GM13977 (cell line): ENCODE results near the gene NLGN4X.

Experiments used
- DNase-seq: peaks from one replicate; pipeline ENCODE4 v3.0.0; 2012; ENCODE audit warnings: low spot score
- in situ Hi-C: fragments of 300-500 bp; cut with MboI; formaldehyde crosslinking; loops from one replicate; pipeline ENCODE4 v1.12.0; 2022; ENCODE audit warnings: low sequenced_read_pairs, low pct_unique_long_range_greater_than_20kb, mixed read lengths, inconsistent platforms; ENCODE audit not compliant: unreplicated experiment
- TF ChIP-seq, protein P1 (sequence below): IDR thresholded peaks from 2 replicates; pipeline ENCODE4 v1.5.1; 2012; ENCODE audit warnings: mild to moderate bottlenecking, control low read depth; ENCODE audit not compliant: insufficient read depth; ENCODE audit errors: extremely low read depth, missing control alignments

NLGN4X gene

GRCh38 chrX:5842601-5843000 lies 386.1 kb downstream of the NLGN4X start:
- TF ChIP-seq, protein P1, sequence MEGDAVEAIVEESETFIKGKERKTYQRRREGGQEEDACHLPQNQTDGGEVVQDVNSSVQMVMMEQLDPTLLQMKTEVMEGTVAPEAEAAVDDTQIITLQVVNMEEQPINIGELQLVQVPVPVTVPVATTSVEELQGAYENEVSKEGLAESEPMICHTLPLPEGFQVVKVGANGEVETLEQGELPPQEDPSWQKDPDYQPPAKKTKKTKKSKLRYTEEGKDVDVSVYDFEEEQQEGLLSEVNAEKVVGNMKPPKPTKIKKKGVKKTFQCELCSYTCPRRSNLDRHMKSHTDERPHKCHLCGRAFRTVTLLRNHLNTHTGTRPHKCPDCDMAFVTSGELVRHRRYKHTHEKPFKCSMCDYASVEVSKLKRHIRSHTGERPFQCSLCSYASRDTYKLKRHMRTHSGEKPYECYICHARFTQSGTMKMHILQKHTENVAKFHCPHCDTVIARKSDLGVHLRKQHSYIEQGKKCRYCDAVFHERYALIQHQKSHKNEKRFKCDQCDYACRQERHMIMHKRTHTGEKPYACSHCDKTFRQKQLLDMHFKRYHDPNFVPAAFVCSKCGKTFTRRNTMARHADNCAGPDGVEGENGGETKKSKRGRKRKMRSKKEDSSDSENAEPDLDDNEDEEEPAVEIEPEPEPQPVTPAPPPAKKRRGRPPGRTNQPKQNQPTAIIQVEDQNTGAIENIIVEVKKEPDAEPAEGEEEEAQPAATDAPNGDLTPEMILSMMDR, result no peak
- in situ Hi-C loops, result no loop called here

More at GRCh38 chrX:5842601-5843000, 386.1 kb downstream of the NLGN4X start:
- no peak for DNase-seq
